Hepatocyte (in vitro differentiated cells): ENCODE results near the gene SLC34A3.

Experiments
- EZH2 ChIP-seq: fragments of 200-600 bp; sonication (generic); IDR thresholded peaks from 2 replicates; pipeline ENCODE4 v1.6.1; 2016; ENCODE audit warnings: antibody characterized with exemption, mild to moderate bottlenecking, borderline replicate concordance
- EZH2phosphoT487 ChIP-seq: fragments of 200-600 bp; sonication (generic); IDR thresholded peaks from one replicate; pipeline ENCODE4 v1.6.1; 2018; ENCODE audit warnings: antibody characterized with exemption, mild to moderate bottlenecking, low read depth, moderate library complexity; ENCODE audit not compliant: unreplicated experiment, severe bottlenecking
- TF ChIP-seq, protein P1 (sequence below): fragments of 200-600 bp; sonication (generic); IDR thresholded peaks from 2 replicates; pipeline ENCODE4 v1.5.1; 2016; ENCODE audit warnings: antibody characterized with exemption, mild to moderate bottlenecking; ENCODE audit not compliant: poor library complexity

DNA sequence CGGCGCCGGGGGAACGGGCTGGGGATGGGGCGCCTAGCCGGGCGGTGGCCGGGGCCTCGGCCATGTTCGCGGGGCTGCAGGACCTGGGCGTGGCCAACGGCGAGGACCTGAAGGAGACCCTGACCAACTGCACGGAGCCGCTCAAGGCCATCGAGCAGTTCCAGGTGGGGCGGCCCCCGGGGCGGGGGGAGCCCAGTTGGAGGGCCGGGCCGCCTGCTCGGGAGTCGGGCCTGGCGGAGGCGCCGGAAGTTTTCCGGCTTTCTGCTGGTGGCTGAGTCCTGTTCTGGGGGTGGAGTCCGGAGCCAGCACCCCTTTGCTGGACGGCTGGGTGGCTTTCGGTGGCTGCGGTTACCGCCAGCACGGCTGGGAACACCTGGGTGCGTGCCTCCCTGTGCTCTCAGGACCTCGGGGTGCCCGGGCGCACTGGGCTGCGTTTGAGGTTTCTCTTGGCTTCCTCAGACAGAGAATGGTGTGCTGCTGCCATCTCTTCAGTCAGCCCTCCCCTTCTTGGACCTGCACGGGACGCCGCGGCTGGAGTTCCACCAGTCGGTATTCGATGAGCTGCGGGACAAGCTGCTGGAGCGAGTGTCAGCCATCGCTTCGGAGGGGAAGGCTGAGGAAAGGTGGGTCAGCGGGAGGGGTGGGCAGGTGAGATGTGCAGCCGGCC is 24.9 kb downstream of the SLC34A3 start:
- TF ChIP-seq, protein P1, sequence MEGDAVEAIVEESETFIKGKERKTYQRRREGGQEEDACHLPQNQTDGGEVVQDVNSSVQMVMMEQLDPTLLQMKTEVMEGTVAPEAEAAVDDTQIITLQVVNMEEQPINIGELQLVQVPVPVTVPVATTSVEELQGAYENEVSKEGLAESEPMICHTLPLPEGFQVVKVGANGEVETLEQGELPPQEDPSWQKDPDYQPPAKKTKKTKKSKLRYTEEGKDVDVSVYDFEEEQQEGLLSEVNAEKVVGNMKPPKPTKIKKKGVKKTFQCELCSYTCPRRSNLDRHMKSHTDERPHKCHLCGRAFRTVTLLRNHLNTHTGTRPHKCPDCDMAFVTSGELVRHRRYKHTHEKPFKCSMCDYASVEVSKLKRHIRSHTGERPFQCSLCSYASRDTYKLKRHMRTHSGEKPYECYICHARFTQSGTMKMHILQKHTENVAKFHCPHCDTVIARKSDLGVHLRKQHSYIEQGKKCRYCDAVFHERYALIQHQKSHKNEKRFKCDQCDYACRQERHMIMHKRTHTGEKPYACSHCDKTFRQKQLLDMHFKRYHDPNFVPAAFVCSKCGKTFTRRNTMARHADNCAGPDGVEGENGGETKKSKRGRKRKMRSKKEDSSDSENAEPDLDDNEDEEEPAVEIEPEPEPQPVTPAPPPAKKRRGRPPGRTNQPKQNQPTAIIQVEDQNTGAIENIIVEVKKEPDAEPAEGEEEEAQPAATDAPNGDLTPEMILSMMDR = no peak
- no peak for TF ChIP-seq EZH2
- TF ChIP-seq EZH2phosphoT487 = no peak
